ENCODE measurements around the gene VARS1. TPM values are rescaled to one million over a fixed set of nuclear protein-coding genes. Genes with fewer than 3 reads are reported as not detected.
"Not testable (repeated sequence)": the region's sequence is repeated elsewhere in the genome, so short reads cannot be mapped to it uniquely, and the experiment has no call there.

Gene VARS1
- total RNA-seq (100 to 1,000 TPM in 1 of 2 donors, 10 to 100 TPM in 1; 94.8 to 131 TPM), polyA plus RNA-seq (ENCODE audit: insufficient read depth, low read depth, low replicate concordance) (156 TPM)
- long read RNA-seq, donor 1, full-length matches to known transcripts = 2 of 2 reads
- long read RNA-seq, donor 1, partial matches to known transcripts = 0 of 2 reads
- long read RNA-seq, donor 1, other reads (novel, unspliced or antisense) = 0 of 2 reads
- long read RNA-seq, donor 2, full-length matches to known transcripts = 1 of 659 reads
- long read RNA-seq, donor 2, partial matches to known transcripts = 460 of 659 reads
- long read RNA-seq, donor 2, other reads (novel, unspliced or antisense) = 198 of 659 reads

GRCh38 chr6:31795616-31796298 is at the start of gene VARS1:
TSS of gene VARS1 (minus strand) at chr6:31795752. CDS start at chr6:31795217, 535 bp downstream.
- peak; percentile 88 for DNase-seq
- Histone ChIP-seq H3K9me3 (no peaks in the 10 kb centered on the region), H3K36me3 (ENCODE audit: low read depth, missing control alignments) (no peaks in the 10 kb centered on the region), H3K27me3 (no peaks in the 10 kb centered on the region), H3K27ac (peak within 1 kb of the TSS; percentile 71 to 97), H3K4me1 (peaks cover 13% of the 10 kb centered on the region), H3K4me3 (peak within 1 kb of the TSS; percentile 91 to 98)
- intact Hi-C loops (cut with DNase I; ENCODE audit: low total_unique reads) = no loop called here
- WGBS, 2 donors = 0 to 20% methylated on average over 1 to 51 of the region's 75 CpGs
- peak; percentile 76 to 95 (median 91) for TF ChIP-seq CTCF (IDR thresholded peaks at IDR 0.05)
- no peak for TF ChIP-seq POLR2A (IDR thresholded peaks at IDR 0.05)

DNA sequence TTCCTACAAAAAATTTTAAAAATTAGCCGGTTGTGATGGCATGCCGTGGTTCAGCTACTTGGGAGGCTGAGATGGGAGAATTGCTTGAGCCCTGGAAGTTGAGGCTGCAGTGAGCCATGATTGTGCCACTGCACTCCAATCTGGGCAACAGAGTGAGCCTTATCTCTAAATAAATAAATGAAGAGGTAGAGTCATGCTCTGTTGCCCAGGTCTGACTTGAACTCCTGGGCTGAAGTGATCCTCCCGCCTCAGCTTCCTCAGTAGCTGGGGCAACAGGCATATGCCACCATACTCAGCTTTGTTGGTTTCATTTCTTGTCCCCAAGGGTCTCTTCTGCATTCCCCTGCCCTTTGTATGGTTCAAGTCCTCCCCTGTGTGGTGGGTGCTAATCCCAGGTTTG is 49.0 kb upstream of the VARS1 start:
- no peak for DNase-seq
- intact Hi-C loops (cut with DNase I; ENCODE audit: low total_unique reads) = no loop called here
- H3K27me3 ChIP-seq = no peaks in the 10 kb centered on the region
- H3K36me3 ChIP-seq (ENCODE audit: low read depth, missing control alignments) = no peaks in the 10 kb centered on the region
- 92 to 95% methylated on average over 3 of the region's 3 CpGs for WGBS, 2 donors
- H3K4me1 ChIP-seq = no peaks in the 10 kb centered on the region
- H3K27ac ChIP-seq = no peak overlapping the region
- H3K9me3 ChIP-seq = no peaks in the 10 kb centered on the region
- TF ChIP-seq CTCF (IDR thresholded peaks at IDR 0.05) = no peak
- no peak for TF ChIP-seq POLR2A (IDR thresholded peaks at IDR 0.05)
- no peak overlapping the region for H3K4me3 ChIP-seq

GRCh38 chr6:31842053-31842452 is 46.5 kb upstream of the VARS1 start:
- Histone ChIP-seq H3K36me3 (ENCODE audit: low read depth, missing control alignments) (no peaks in the 10 kb centered on the region), H3K4me1 (peaks cover 7% of the 10 kb centered on the region), H3K27me3 (no peaks in the 10 kb centered on the region), H3K9me3 (no peaks in the 10 kb centered on the region), H3K27ac (no peak overlapping the region), H3K4me3 (no peak overlapping the region)
- TF ChIP-seq CTCF (IDR thresholded peaks at IDR 0.05) (no peak), POLR2A (IDR thresholded peaks at IDR 0.05) (no peak)
- intact Hi-C loops (cut with DNase I; ENCODE audit: low total_unique reads) = no loop called here
- WGBS, 2 donors = 91% methylated on average over 9 of the region's 9 CpGs
- no peak for DNase-seq

DNA sequence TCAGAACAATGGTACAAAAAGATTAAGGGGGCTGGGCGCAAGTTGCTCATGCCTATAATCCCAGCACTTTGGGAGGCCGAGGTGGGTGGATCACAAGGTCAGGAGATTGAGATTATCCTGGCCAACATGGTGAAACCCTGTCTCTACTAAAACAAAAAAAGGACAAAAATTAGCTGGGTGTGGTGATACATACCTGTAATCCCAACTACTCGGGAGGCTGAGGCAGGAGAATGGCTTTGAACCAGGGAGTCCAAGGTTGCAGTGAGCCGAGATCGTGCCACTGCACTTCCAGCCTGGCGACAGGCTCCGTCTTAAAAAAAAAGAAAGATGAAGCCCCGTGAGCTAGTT is 44.2 kb upstream of the VARS1 start:
- H3K4me1 ChIP-seq = peaks cover 20% of the 10 kb centered on the region
- H3K9me3 ChIP-seq; H3K4me3 ChIP-seq; H3K27ac ChIP-seq; intact Hi-C loops (cut with DNase I; ENCODE audit: low total_unique reads); H3K27me3 ChIP-seq; DNase-seq; H3K36me3 ChIP-seq (ENCODE audit: low read depth, missing control alignments): not testable (repeated sequence)
- WGBS, 2 donors = 83% methylated on average over 8 of the region's 8 CpGs

DNA sequence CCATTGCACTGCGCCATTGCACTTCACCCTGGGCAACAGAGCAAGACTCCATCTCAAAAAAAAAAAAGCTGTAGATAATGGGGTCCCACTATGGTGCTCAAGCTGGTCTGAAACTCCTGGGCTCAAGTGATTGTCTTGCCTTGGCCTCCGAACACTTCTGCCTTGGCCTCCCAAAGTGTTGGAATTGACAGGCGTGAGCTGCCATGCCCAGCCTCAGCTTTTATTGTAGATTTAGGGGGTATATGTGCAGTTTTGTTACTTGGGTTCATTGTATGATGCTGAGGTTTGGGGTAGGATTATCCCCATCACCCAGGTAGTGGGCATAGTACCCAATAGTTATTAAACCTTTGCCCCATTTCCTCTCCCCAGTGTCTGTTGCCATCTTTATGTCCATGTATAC is 43.4 kb upstream of the VARS1 start:
- 93 to 97% methylated on average over 3 of the region's 3 CpGs for WGBS, 2 donors
- Histone ChIP-seq H3K4me1 (peaks cover 20% of the 10 kb centered on the region), H3K36me3 (ENCODE audit: low read depth, missing control alignments) (no peaks in the 10 kb centered on the region), H3K4me3 (no peak overlapping the region), H3K9me3 (no peaks in the 10 kb centered on the region), H3K27me3 (no peaks in the 10 kb centered on the region), H3K27ac (no peak overlapping the region)
- no peak for TF ChIP-seq POLR2A (IDR thresholded peaks at IDR 0.05)
- TF ChIP-seq CTCF (IDR thresholded peaks at IDR 0.05) = no peak
- intact Hi-C loops (cut with DNase I; ENCODE audit: low total_unique reads) = no loop called here
- DNase-seq = no peak

- WGBS, 2 donors = 89 to 91% methylated on average over 9 of the region's 9 CpGs
- H3K36me3 ChIP-seq (ENCODE audit: low read depth, missing control alignments); H3K27me3 ChIP-seq; DNase-seq; H3K4me3 ChIP-seq; intact Hi-C loops (cut with DNase I; ENCODE audit: low total_unique reads); H3K27ac ChIP-seq; H3K9me3 ChIP-seq: not testable (repeated sequence)
- H3K4me1 ChIP-seq = peaks cover 20% of the 10 kb centered on the region
These were observed 42.6 kb upstream of the VARS1 start for GRCh38 chr6:31838114-31838553.

Data from testis (tissue), 5 donors.